NCI-H524 treated with DMSO at 0.1 percent for 48 hours (cell line): ENCODE data around the gene TSPAN18.
A peak's percentile ranks its signal among the peaks of the same experiment; 100 is the strongest.
"Not testable (repeated sequence)": the region's sequence is repeated elsewhere in the genome, so short reads cannot be mapped to it uniquely, and the experiment has no call there.

Experiments used
- DNase-seq: peaks from one replicate; lab custom pipeline; 2025; lab: John Stamatoyannopoulos, UW

Gene TSPAN18

GRCh38 chr11:44868455-44869421, 142.0 kb downstream of the TSPAN18 start:
- DNase-seq, result peak; percentile 66

GRCh38 chr11:44870181-44870580, 143.4 kb downstream of the TSPAN18 start:
- no peak for DNase-seq

- no peak for DNase-seq
Observed at GRCh38 chr11:44870615-44871176, 143.9 kb downstream of the TSPAN18 start.

- not testable (repeated sequence) for DNase-seq
Observed at GRCh38 chr11:44871682-44872081, 144.9 kb downstream of the TSPAN18 start.

GRCh38 chr11:44872556-44872955, 145.8 kb downstream of the TSPAN18 start:
- no peak for DNase-seq

- peak; percentile 42 for DNase-seq
Observed at GRCh38 chr11:44873537-44873936, 146.8 kb downstream of the TSPAN18 start.

GRCh38 chr11:44874284-44874683, 147.5 kb downstream of the TSPAN18 start:
- no peak for DNase-seq

- no peak for DNase-seq
Observed at GRCh38 chr11:44875037-44875436, 148.3 kb downstream of the TSPAN18 start.

GRCh38 chr11:44876194-44876723, 149.5 kb downstream of the TSPAN18 start:
- DNase-seq, result no peak

GRCh38 chr11:44876906-44877305, 150.1 kb downstream of the TSPAN18 start:
- DNase-seq, result no peak

GRCh38 chr11:44877571-44878497, 151.1 kb downstream of the TSPAN18 start:
- DNase-seq, result no peak

- DNase-seq, result no peak
Observed at GRCh38 chr11:44878711-44879110, 151.9 kb downstream of the TSPAN18 start.

GRCh38 chr11:44879432-44879831, 152.7 kb downstream of the TSPAN18 start:
- no peak for DNase-seq

- peak; percentile 74 for DNase-seq
Observed at GRCh38 chr11:44880511-44880910, 153.7 kb downstream of the TSPAN18 start.

GRCh38 chr11:44880953-44881352, 154.2 kb downstream of the TSPAN18 start:
- no peak for DNase-seq

- DNase-seq, result no peak
Observed at GRCh38 chr11:44883277-44883676, 156.5 kb downstream of the TSPAN18 start.

GRCh38 chr11:44884056-44884455, 157.3 kb downstream of the TSPAN18 start:
- DNase-seq, result no peak

- DNase-seq, result no peak
Observed at GRCh38 chr11:44885065-44885810, 158.5 kb downstream of the TSPAN18 start.

- DNase-seq, result no peak
Observed at GRCh38 chr11:44885919-44886789, 159.4 kb downstream of the TSPAN18 start.

- DNase-seq, result no peak
Observed at GRCh38 chr11:44886790-44887140, 160.0 kb downstream of the TSPAN18 start.
